ENCODE data around the gene TBX4.
"Not testable (repeated sequence)": the region's sequence is repeated elsewhere in the genome, so short reads cannot be mapped to it uniquely, and the experiment has no call there.

Gene TBX4

GRCh38 chr17:61486135-61487120 is 34.2 kb downstream of the TBX4 start:
- ATAC-seq, result no peak

- ATAC-seq, result no peak
Measured at GRCh38 chr17:61487161-61487988, 35.2 kb downstream of the TBX4 start.

GRCh38 chr17:61487989-61488595 is 35.9 kb downstream of the TBX4 start:
- no peak for ATAC-seq

- ATAC-seq, result no peak
Measured at GRCh38 chr17:61488878-61489718, 36.9 kb downstream of the TBX4 start.

- ATAC-seq, result no peak
Measured at GRCh38 chr17:61489719-61490490, 37.7 kb downstream of the TBX4 start.

DNA sequence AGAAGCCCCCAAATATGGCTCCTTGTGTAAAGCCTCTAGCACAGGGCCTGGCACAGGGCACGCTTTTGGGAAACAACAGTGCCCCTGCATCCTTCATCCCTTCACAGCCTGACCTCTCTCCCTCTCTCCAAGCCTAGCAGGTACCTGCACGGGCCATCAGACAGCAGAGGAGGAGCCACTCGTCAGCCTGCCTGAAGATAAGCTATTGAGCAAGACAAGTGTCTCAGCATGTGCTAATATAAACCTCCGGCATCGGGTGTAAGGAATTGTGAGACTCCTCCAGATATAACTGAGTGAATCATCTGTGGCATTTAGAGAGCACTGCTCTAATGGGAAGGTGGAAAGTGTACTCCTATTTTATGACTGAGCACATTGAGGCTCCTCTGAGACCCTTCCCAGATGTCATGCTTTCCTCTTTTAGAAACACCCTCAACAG is 38.3 kb downstream of the TBX4 start:
- no peak for ATAC-seq

GRCh38 chr17:61491981-61492380 is 39.8 kb downstream of the TBX4 start:
- no peak for ATAC-seq

DNA sequence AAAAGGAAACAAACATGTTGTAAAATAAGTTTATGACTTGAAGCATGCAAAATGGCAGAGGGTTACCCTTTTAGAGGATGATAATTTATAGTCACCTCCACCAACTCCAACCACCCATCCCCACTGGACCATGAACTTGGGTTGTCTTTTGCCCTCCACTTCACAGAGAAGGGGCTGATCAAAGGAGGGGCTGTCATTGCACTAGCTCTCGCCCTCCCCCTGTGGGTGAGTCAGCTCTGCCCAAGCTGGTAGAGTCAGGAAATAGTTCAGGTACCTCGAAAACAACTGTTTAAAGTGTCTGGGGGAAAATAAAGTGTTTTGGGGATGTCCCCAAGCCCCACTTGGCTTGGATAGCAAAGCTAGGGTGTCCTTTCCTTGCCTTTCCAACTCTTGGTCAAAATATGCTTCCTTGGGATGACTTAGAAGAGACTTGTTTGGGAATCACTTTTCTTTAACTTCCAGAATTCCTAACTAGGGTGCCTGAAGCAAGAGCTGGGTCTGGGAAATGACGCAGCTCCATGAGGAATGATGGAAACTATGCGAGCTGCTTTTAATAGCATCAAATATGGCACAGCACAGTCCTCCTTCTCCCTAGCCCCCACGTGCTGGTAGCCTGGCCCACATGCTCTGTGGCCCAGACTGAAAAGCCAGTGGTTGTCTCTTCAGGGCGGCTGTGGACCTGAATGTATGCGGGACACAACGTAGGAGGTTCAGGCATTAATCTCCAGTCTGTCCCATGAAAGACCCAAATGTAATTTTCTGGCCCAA is 40.7 kb downstream of the TBX4 start:
- ATAC-seq, result no peak

DNA sequence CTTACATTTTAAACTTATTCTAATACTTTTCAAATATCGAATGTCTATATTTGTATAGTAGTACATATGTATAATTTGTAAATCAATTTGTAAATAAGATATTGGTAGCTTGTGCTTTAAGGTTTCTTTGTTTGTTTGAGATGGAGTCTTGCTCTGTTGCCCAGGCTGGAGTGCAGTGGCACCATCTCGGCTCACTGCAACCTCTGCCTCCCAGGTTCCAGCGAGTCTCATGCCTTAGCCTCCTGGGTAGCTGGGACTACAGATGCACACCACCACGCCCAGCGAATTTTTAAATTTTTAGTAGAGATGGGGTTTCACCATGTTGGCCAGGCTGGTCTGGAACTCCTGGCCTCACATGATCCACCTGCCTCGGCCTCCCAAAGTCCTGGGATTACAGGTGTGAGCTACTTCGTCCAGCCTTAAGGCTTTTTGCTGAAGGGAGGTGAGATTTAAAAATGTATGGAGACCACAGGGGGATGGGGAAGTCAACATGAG is 41.7 kb downstream of the TBX4 start:
- ATAC-seq, result not testable (repeated sequence)

GRCh38 chr17:61494325-61495160 is 42.3 kb downstream of the TBX4 start:
- ATAC-seq, result no peak

GRCh38 chr17:61495161-61495857 is 43.1 kb downstream of the TBX4 start:
- no peak for ATAC-seq

- ATAC-seq, result no peak
Measured at GRCh38 chr17:61496174-61496956, 44.1 kb downstream of the TBX4 start.

DNA sequence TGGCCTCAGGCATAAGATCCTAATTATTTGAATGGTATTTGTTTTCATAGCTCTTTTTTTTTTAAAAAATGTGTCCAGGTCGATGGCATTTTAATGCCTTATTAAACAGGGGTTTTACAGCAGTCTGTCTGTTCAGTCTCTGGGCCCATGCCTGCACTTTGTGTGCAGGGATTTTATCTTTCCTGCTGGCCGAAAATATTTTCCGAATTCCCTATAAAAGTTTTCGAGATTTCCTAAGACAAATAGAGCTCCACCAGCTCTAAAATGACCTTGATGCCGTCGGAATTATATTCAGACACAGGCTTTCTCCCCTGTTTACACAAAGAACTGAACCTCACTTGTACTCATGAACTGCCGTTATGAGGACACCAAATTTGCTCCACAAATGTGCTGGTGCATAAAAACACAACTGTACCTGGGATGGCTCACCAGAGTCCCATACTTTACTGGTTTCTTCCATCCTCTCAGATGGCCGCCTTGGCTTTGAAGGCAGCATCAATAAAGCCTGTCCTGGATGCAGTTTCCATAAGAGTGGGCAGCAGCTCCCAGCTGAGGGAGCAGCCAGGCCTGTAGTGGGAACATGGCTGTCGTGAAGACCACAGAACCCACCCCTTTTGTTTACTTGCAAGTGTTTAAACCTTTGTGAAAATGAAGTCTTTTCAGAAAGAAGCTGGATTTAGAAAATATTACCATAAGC is 44.9 kb downstream of the TBX4 start:
- ATAC-seq, result no peak

DNA sequence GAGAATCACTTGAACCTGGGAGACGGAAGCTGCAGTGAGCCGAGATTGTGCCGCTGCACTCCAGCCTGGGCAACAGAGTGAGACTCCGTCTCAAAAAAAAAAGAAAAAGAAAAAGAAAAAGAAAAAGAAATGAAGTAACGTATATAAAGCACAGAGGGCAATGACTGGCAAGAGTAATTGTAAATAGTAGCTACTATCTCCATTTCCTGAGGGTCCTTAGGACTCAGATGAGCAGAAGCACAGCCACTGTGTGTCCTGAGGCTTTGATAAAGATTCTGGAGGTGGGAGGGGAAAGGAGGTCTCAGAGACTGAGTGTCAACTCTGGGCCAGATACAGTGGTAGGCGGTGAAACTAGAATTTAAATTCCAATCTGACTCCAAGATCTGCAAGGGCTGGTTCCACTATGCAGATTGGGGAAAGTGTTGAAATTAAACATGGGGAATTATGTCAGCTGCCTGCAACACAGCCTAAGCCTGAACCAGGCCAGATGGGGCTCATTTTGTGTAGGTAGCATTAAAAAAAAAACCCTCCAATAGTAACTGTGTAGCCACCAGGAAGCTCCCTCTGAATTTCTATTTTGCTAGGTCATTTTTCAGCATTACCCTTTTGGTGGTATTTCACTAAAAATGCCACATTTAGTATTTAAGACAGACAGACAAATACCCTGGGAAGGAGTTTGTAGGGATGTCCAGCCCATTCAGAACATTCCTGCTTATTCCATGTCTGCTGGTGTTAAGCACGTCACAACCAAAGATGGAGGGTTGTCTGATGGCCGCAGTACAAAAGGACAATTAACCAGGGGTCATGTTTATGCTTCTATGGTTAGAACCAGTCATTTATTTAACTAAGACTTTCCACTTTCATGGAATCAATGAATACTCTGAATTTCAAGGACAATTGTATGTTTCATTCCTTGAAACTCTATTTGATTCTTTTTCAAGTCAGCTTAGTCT is 46.1 kb downstream of the TBX4 start:
- ATAC-seq, result no peak

DNA sequence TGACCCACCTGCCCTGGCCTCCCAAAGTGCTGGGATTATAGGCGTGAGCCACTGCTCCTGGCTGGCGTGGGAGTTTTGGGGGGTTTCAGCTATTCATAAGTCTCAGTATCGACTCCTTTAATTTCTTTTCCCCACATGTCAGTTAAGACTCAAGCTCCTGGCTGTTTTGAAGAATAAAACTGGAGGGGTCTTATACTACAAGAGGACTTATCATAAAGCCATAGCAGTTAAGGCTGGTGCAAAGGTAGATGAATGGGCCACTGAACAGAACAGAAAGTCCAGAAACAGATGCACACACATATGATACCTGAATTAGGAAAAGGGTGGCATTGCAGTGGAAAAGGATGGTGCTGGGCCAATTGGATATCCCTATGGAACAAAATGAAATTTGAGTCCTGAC is 47.4 kb downstream of the TBX4 start:
- ATAC-seq, result no peak

DNA sequence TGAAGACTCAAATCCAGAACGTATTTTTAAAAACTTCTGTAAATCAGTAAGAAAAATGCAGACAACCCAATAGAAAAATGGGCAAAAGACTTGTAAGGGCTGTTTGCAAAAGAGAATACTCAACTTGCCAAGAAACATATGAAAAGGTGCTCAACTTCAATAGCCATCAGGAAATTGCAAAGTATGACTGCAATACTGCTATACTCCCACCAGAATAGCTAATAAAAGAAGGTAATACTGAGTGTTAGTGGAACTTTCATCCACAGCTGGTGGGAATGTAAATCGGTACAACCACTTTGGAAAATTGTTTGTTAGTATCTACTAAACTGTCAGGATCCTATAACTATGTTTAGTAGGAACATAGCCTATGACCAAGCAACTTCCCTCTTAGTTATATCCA is 48.1 kb downstream of the TBX4 start:
- ATAC-seq, result no peak

Measured in activated CD4-positive, CD25-positive, alpha-beta regulatory T cell treated with anti-CD3 and anti-CD28 coated beads, Interleukin-2, amount 50 U/mL, for 24 hours (primary cell).